HG03457 (cell line): Measurements from ENCODE around the gene DYNC1I1.

ENCODE experiments used
- ATAC-seq: cut with Tn5 transposase; IDR thresholded peaks from one replicate; pipeline ENCODE4 v1.9.1; 2021; ENCODE audit warnings: moderate number of reproducible peaks; ENCODE audit not compliant: unreplicated experiment

The DYNC1I1 gene

GRCh38 chr7:96074871-96075270, 302.5 kb downstream of the DYNC1I1 start:
- no peak for ATAC-seq

- ATAC-seq, result peak; percentile 72
Observed at GRCh38 chr7:96075510-96076349, 303.4 kb downstream of the DYNC1I1 start.

GRCh38 chr7:96076350-96076707, 304.0 kb downstream of the DYNC1I1 start:
- ATAC-seq, result no peak

GRCh38 chr7:96080027-96080426, 307.7 kb downstream of the DYNC1I1 start:
- ATAC-seq, result no peak

GRCh38 chr7:96084881-96085553, 312.7 kb downstream of the DYNC1I1 start:
- no peak for ATAC-seq

GRCh38 chr7:96085953-96086352, 313.6 kb downstream of the DYNC1I1 start:
- no peak for ATAC-seq

- no peak for ATAC-seq
Observed at GRCh38 chr7:96088579-96088978, 316.2 kb downstream of the DYNC1I1 start.

GRCh38 chr7:96089511-96089910, 317.2 kb downstream of the DYNC1I1 start:
- no peak for ATAC-seq

GRCh38 chr7:96090756-96091155, 318.4 kb downstream of the DYNC1I1 start:
- ATAC-seq, result no peak

GRCh38 chr7:96093435-96093834, 321.1 kb downstream of the DYNC1I1 start:
- no peak for ATAC-seq

- ATAC-seq, result no peak
Observed at GRCh38 chr7:96097835-96098234, 325.5 kb downstream of the DYNC1I1 start.

- ATAC-seq, result no peak
Observed at GRCh38 chr7:96100737-96101136, 328.4 kb downstream of the DYNC1I1 start.

GRCh38 chr7:96102096-96102811, 329.9 kb downstream of the DYNC1I1 start:
- ATAC-seq, result no peak

- ATAC-seq, result no peak
Observed at GRCh38 chr7:96104984-96105383, 332.6 kb downstream of the DYNC1I1 start.

- no peak for ATAC-seq
Observed at GRCh38 chr7:96111405-96111804, 339.1 kb downstream of the DYNC1I1 start.

GRCh38 chr7:96114190-96114589, 341.8 kb downstream of the DYNC1I1 start:
- no peak for ATAC-seq

- no peak for ATAC-seq
Observed at GRCh38 chr7:96116173-96116572, 343.8 kb downstream of the DYNC1I1 start.

GRCh38 chr7:96118449-96119001, 346.2 kb downstream of the DYNC1I1 start:
- no peak for ATAC-seq

GRCh38 chr7:96120445-96121225, 348.3 kb downstream of the DYNC1I1 start:
- no peak for ATAC-seq

GRCh38 chr7:96121752-96122151, 349.4 kb downstream of the DYNC1I1 start:
- no peak for ATAC-seq

- ATAC-seq, result no peak
Observed at GRCh38 chr7:96122746-96123145, 350.4 kb downstream of the DYNC1I1 start.
